Mammary epithelial cell (primary cell): Measurements from ENCODE around the gene RASSF5.

Experiments used
- EZH2 ChIP-seq: IDR thresholded peaks from 2 replicates; pipeline ENCODE4 v1.6.1; 2012; ENCODE audit warnings: low read length, inconsistent platforms, borderline replicate concordance
- TF ChIP-seq, protein P1 (sequence below), 2 donors: IDR thresholded peaks in 1 of 2; conservative IDR thresholded peaks in 1 of 2; 2 replicates each; pipeline ENCODE4 v1.5.1; 2011 to 2012; ENCODE audit warnings: inconsistent platforms in 2 of 2, low read length in 2 of 2, mild to moderate bottlenecking in 2 of 2, control low read depth in 1 of 2, low read depth in 1 of 2; ENCODE audit not compliant: insufficient read depth in 1 of 2; ENCODE audit errors: extremely low read depth in 1 of 2

GRCh38 chr1:206595581-206596318, 88.4 kb downstream of the RASSF5 start:
- TF ChIP-seq, protein P1, sequence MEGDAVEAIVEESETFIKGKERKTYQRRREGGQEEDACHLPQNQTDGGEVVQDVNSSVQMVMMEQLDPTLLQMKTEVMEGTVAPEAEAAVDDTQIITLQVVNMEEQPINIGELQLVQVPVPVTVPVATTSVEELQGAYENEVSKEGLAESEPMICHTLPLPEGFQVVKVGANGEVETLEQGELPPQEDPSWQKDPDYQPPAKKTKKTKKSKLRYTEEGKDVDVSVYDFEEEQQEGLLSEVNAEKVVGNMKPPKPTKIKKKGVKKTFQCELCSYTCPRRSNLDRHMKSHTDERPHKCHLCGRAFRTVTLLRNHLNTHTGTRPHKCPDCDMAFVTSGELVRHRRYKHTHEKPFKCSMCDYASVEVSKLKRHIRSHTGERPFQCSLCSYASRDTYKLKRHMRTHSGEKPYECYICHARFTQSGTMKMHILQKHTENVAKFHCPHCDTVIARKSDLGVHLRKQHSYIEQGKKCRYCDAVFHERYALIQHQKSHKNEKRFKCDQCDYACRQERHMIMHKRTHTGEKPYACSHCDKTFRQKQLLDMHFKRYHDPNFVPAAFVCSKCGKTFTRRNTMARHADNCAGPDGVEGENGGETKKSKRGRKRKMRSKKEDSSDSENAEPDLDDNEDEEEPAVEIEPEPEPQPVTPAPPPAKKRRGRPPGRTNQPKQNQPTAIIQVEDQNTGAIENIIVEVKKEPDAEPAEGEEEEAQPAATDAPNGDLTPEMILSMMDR (conservative IDR thresholded peaks at IDR 0.05 in 1 of 2, IDR thresholded peaks at IDR 0.05 in 1 of 2; ENCODE audit: extremely low read depth in 1 of 2, insufficient read depth in 1 of 2, low read depth in 1 of 2, low read length in 2 of 2) = no peak
- no peak for TF ChIP-seq EZH2
